ENCODE measurements around the gene TNKS1BP1.

- TF ChIP-seq GATA2 (IDR thresholded peaks at IDR 0.05; ENCODE audit: low read depth, low read length), result no peak
- no peak for TF ChIP-seq GATA3 (IDR thresholded peaks at IDR 0.05; ENCODE audit: low read depth, low read length)
Observed at GRCh38 chr11:57357310-57357709, 32.6 kb upstream of the TNKS1BP1 start.

Measured in SH-SY5Y (cell line).